ENCODE results near the gene KIAA0513. TPM values are rescaled to one million over a fixed set of nuclear protein-coding genes. Genes with fewer than 3 reads are reported as not detected.

Gene KIAA0513
- total RNA-seq, 1 donor from 2014 or later: 10.6 TPM

- no peaks in the 10 kb centered on the region for H3K27me3 Mint-ChIP-seq (ENCODE audit: unreplicated experiment)
- no peak for TF ChIP-seq CTCF (IDR thresholded peaks at IDR 0.05)
- no peak for DNase-seq (ENCODE audit: extremely low spot score, unreplicated experiment)
- H3K27ac Mint-ChIP-seq (ENCODE audit: unreplicated experiment): no peak overlapping the region
- no peak overlapping the region for H3K4me3 Mint-ChIP-seq (ENCODE audit: unreplicated experiment)
- no peaks in the 10 kb centered on the region for H3K36me3 Mint-ChIP-seq (ENCODE audit: unreplicated experiment)
- H3K4me1 Mint-ChIP-seq (ENCODE audit: unreplicated experiment): peaks cover 6% of the 10 kb centered on the region
- H3K9me3 Mint-ChIP-seq (ENCODE audit: unreplicated experiment): no peaks in the 10 kb centered on the region
Measured at GRCh38 chr16:85018529-85019236, 8.9 kb upstream of the KIAA0513 start.

- Mint-ChIP-seq H3K4me3 (ENCODE audit: unreplicated experiment) (no peak overlapping the region), H3K4me1 (ENCODE audit: unreplicated experiment) (peaks cover 6% of the 10 kb centered on the region), H3K36me3 (ENCODE audit: unreplicated experiment) (no peaks in the 10 kb centered on the region), H3K9me3 (ENCODE audit: unreplicated experiment) (no peaks in the 10 kb centered on the region), H3K27ac (ENCODE audit: unreplicated experiment) (no peak overlapping the region), H3K27me3 (ENCODE audit: unreplicated experiment) (no peaks in the 10 kb centered on the region)
- no peak for TF ChIP-seq CTCF (IDR thresholded peaks at IDR 0.05)
- no peak for DNase-seq (ENCODE audit: extremely low spot score, unreplicated experiment)
Measured at GRCh38 chr16:85019659-85020245, 7.8 kb upstream of the KIAA0513 start.

GRCh38 chr16:85025781-85026653, 1.6 kb upstream of the KIAA0513 start:
- Mint-ChIP-seq H3K36me3 (ENCODE audit: unreplicated experiment) (no peaks in the 10 kb centered on the region), H3K4me3 (ENCODE audit: unreplicated experiment) (peak overlapping the region; percentile 65), H3K9me3 (ENCODE audit: unreplicated experiment) (no peaks in the 10 kb centered on the region), H3K27ac (ENCODE audit: unreplicated experiment) (no peak overlapping the region), H3K4me1 (ENCODE audit: unreplicated experiment) (peaks cover 33% of the 10 kb centered on the region), H3K27me3 (ENCODE audit: unreplicated experiment) (no peaks in the 10 kb centered on the region)
- DNase-seq (ENCODE audit: extremely low spot score, unreplicated experiment): no peak
- TF ChIP-seq CTCF (IDR thresholded peaks at IDR 0.05): no peak

GRCh38 chr16:85026703-85027102, 892 bp upstream of the KIAA0513 start:
- Mint-ChIP-seq H3K27ac (ENCODE audit: unreplicated experiment) (peak overlapping the region; percentile 34), H3K27me3 (ENCODE audit: unreplicated experiment) (no peaks in the 10 kb centered on the region), H3K4me3 (ENCODE audit: unreplicated experiment) (peak overlapping the region; percentile 65), H3K4me1 (ENCODE audit: unreplicated experiment) (peaks cover 33% of the 10 kb centered on the region), H3K9me3 (ENCODE audit: unreplicated experiment) (no peaks in the 10 kb centered on the region), H3K36me3 (ENCODE audit: unreplicated experiment) (no peaks in the 10 kb centered on the region)
- no peak for TF ChIP-seq CTCF (IDR thresholded peaks at IDR 0.05)
- DNase-seq (ENCODE audit: extremely low spot score, unreplicated experiment): no peak
